NCI-H345 treated with DMSO at 0.1 percent for 48 hours (cell line): ENCODE data around the gene RNF157.
"Not testable (repeated sequence)": the region's sequence is repeated elsewhere in the genome, so short reads cannot be mapped to it uniquely, and the experiment has no call there.

Experiments
- DNase-seq: peaks from one replicate; lab custom pipeline; 2025; ENCODE audit not compliant: unreplicated experiment; lab: John Stamatoyannopoulos, UW

The RNF157 gene

GRCh38 chr17:76270770-76271668 lies 30.7 kb upstream of the RNF157 start:
- no peak for DNase-seq

- no peak for DNase-seq
These were observed 29.9 kb upstream of the RNF157 start for GRCh38 chr17:76270127-76270592.

- no peak for DNase-seq
These were observed 29.0 kb upstream of the RNF157 start for GRCh38 chr17:76268991-76269981.

GRCh38 chr17:76268015-76268749 lies 27.9 kb upstream of the RNF157 start:
- no peak for DNase-seq

- not testable (repeated sequence) for DNase-seq
These were observed 27.3 kb upstream of the RNF157 start for GRCh38 chr17:76267581-76268001.

- DNase-seq: no peak
These were observed 26.8 kb upstream of the RNF157 start for GRCh38 chr17:76267051-76267576.

- DNase-seq: no peak
These were observed 26.1 kb upstream of the RNF157 start for GRCh38 chr17:76266244-76266938.

GRCh38 chr17:76265624-76266243 lies 25.4 kb upstream of the RNF157 start:
- DNase-seq: peak; percentile 12

- peak; percentile 97 for DNase-seq
These were observed 24.7 kb upstream of the RNF157 start, which contains the start of gene UBALD2 for GRCh38 chr17:76264755-76265623. TSS of gene UBALD2 (plus strand) at chr17:76265348. CDS start at chr17:76265506, 158 bp downstream.

- DNase-seq: no peak
These were observed 24.1 kb upstream of the RNF157 start for GRCh38 chr17:76264425-76264754.

GRCh38 chr17:76263896-76264295 lies 23.6 kb upstream of the RNF157 start:
- no peak for DNase-seq

- DNase-seq: no peak
These were observed 22.5 kb upstream of the RNF157 start for GRCh38 chr17:76262732-76263344.

- no peak for DNase-seq
These were observed 21.3 kb upstream of the RNF157 start for GRCh38 chr17:76261421-76262215.

- DNase-seq: no peak
These were observed 20.4 kb upstream of the RNF157 start for GRCh38 chr17:76260669-76261068.

- DNase-seq: no peak
These were observed 19.9 kb upstream of the RNF157 start for GRCh38 chr17:76260220-76260619.

- DNase-seq: not testable (repeated sequence)
These were observed 16.2 kb upstream of the RNF157 start for GRCh38 chr17:76256430-76257050.
